M059J (cell line): ENCODE results near the gene SIGLEC12. TPM values are rescaled to one million over a fixed set of nuclear protein-coding genes. Genes with fewer than 3 reads are reported as not detected.

ENCODE experiments used
- DNase-seq: peaks from one replicate; pipeline ENCODE4 v3.0.0-alpha.2; 2012; ENCODE audit warnings: low read depth
- total RNA-seq: library from RNA; depleted of rRNA; stranded (reverse); fragments of >200 nt; shearing (Covaris generic); gene quantifications from 2 replicates; pipeline ENCODE4 v1.2.3, GENCODE V29; 2014; rRNA removed

Gene SIGLEC12
- total RNA-seq, result not detected in 2 replicates

GRCh38 chr19:51501594-51502263 lies at the start of gene SIGLEC12:
Gene SIGLEC12, minus strand, starts transcription at chr19:51501800. Its CDS starts 67 bp downstream, at chr19:51501733.
- DNase-seq, result no peak

GRCh38 chr19:51550848-51551672 lies 49.5 kb upstream of the SIGLEC12 start:
- no peak for DNase-seq

GRCh38 chr19:51549533-51550324 lies 48.1 kb upstream of the SIGLEC12 start:
- DNase-seq, result no peak

GRCh38 chr19:51548891-51549305 lies 47.3 kb upstream of the SIGLEC12 start:
- DNase-seq, result no peak

GRCh38 chr19:51548213-51548651 lies 46.6 kb upstream of the SIGLEC12 start:
- DNase-seq, result no peak

- peak; percentile 20 for DNase-seq
Measured at GRCh38 chr19:51547397-51548212, 46.0 kb upstream of the SIGLEC12 start.

GRCh38 chr19:51546650-51547396 lies 45.2 kb upstream of the SIGLEC12 start:
- DNase-seq, result peak; percentile 92

- no peak for DNase-seq
Measured at GRCh38 chr19:51546107-51546649, 44.6 kb upstream of the SIGLEC12 start.

- DNase-seq, result no peak
Measured at GRCh38 chr19:51544038-51544437, 42.4 kb upstream of the SIGLEC12 start.

GRCh38 chr19:51542699-51543098 lies 41.1 kb upstream of the SIGLEC12 start:
- DNase-seq, result no peak

- no peak for DNase-seq
Measured at GRCh38 chr19:51541458-51542357, 40.1 kb upstream of the SIGLEC12 start.

- no peak for DNase-seq
Measured at GRCh38 chr19:51539821-51540366, 38.3 kb upstream of the SIGLEC12 start.

GRCh38 chr19:51535535-51535934 lies 33.9 kb upstream of the SIGLEC12 start:
- DNase-seq, result no peak

- DNase-seq, result no peak
Measured at GRCh38 chr19:51531349-51532315, 30.0 kb upstream of the SIGLEC12 start, which contains the start of gene SIGLEC6. Gene SIGLEC6, minus strand, starts transcription at chr19:51531670. Its CDS starts 22 bp downstream, at chr19:51531648.

GRCh38 chr19:51530616-51531015 lies 29.0 kb upstream of the SIGLEC12 start:
- no peak for DNase-seq

- DNase-seq, result no peak
Measured at GRCh38 chr19:51529301-51529700, 27.7 kb upstream of the SIGLEC12 start.

- no peak for DNase-seq
Measured at GRCh38 chr19:51525651-51526050, 24.1 kb upstream of the SIGLEC12 start.
